ENCODE results near the gene CPLX3. TPM values are rescaled to one million over a fixed set of nuclear protein-coding genes. Genes with fewer than 3 reads are reported as not detected.

CPLX3 gene
- total RNA-seq, 1 donor from 2014 or later, result 0.32 TPM

GRCh38 chr15:74844319-74845207 is 18.1 kb downstream of the CPLX3 start:
- no peak overlapping the region for H3K4me3 Mint-ChIP-seq (ENCODE audit: unreplicated experiment)
- peaks cover 6% of the 10 kb centered on the region for H3K9me3 Mint-ChIP-seq (ENCODE audit: unreplicated experiment)
- H3K27ac Mint-ChIP-seq (ENCODE audit: unreplicated experiment), result peak overlapping the region; percentile 28
- no peak for DNase-seq
- peaks cover 7% of the 10 kb centered on the region for H3K4me1 Mint-ChIP-seq (ENCODE audit: low read depth, unreplicated experiment)
- TF ChIP-seq, protein P1, sequence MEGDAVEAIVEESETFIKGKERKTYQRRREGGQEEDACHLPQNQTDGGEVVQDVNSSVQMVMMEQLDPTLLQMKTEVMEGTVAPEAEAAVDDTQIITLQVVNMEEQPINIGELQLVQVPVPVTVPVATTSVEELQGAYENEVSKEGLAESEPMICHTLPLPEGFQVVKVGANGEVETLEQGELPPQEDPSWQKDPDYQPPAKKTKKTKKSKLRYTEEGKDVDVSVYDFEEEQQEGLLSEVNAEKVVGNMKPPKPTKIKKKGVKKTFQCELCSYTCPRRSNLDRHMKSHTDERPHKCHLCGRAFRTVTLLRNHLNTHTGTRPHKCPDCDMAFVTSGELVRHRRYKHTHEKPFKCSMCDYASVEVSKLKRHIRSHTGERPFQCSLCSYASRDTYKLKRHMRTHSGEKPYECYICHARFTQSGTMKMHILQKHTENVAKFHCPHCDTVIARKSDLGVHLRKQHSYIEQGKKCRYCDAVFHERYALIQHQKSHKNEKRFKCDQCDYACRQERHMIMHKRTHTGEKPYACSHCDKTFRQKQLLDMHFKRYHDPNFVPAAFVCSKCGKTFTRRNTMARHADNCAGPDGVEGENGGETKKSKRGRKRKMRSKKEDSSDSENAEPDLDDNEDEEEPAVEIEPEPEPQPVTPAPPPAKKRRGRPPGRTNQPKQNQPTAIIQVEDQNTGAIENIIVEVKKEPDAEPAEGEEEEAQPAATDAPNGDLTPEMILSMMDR (IDR thresholded peaks at IDR 0.05; ENCODE audit: partially characterized antibody, unreplicated experiment), result no peak
- H3K36me3 Mint-ChIP-seq (ENCODE audit: unreplicated experiment), result no peaks in the 10 kb centered on the region
- peaks cover 12% of the 10 kb centered on the region for H3K27me3 Mint-ChIP-seq (ENCODE audit: unreplicated experiment)

GRCh38 chr15:74845208-74845568 is 18.8 kb downstream of the CPLX3 start:
- peaks cover 6% of the 10 kb centered on the region for H3K9me3 Mint-ChIP-seq (ENCODE audit: unreplicated experiment)
- no peak overlapping the region for H3K4me3 Mint-ChIP-seq (ENCODE audit: unreplicated experiment)
- no peak for DNase-seq
- TF ChIP-seq, protein P1 (IDR thresholded peaks at IDR 0.05; ENCODE audit: partially characterized antibody, unreplicated experiment), result no peak
- H3K4me1 Mint-ChIP-seq (ENCODE audit: low read depth, unreplicated experiment), result peaks cover 7% of the 10 kb centered on the region
- no peak overlapping the region for H3K27ac Mint-ChIP-seq (ENCODE audit: unreplicated experiment)
- H3K27me3 Mint-ChIP-seq (ENCODE audit: unreplicated experiment), result peaks cover 12% of the 10 kb centered on the region
- H3K36me3 Mint-ChIP-seq (ENCODE audit: unreplicated experiment), result no peaks in the 10 kb centered on the region

- no peak overlapping the region for H3K27ac Mint-ChIP-seq (ENCODE audit: unreplicated experiment)
- H3K4me3 Mint-ChIP-seq (ENCODE audit: unreplicated experiment), result no peak overlapping the region
- H3K4me1 Mint-ChIP-seq (ENCODE audit: low read depth, unreplicated experiment), result peaks cover 7% of the 10 kb centered on the region
- DNase-seq, result no peak
- H3K36me3 Mint-ChIP-seq (ENCODE audit: unreplicated experiment), result no peaks in the 10 kb centered on the region
- peaks cover 6% of the 10 kb centered on the region for H3K9me3 Mint-ChIP-seq (ENCODE audit: unreplicated experiment)
- H3K27me3 Mint-ChIP-seq (ENCODE audit: unreplicated experiment), result peaks cover 12% of the 10 kb centered on the region
- TF ChIP-seq, protein P1 (IDR thresholded peaks at IDR 0.05; ENCODE audit: partially characterized antibody, unreplicated experiment), result no peak
Measured at GRCh38 chr15:74845581-74845980, 19.2 kb downstream of the CPLX3 start.

DNA sequence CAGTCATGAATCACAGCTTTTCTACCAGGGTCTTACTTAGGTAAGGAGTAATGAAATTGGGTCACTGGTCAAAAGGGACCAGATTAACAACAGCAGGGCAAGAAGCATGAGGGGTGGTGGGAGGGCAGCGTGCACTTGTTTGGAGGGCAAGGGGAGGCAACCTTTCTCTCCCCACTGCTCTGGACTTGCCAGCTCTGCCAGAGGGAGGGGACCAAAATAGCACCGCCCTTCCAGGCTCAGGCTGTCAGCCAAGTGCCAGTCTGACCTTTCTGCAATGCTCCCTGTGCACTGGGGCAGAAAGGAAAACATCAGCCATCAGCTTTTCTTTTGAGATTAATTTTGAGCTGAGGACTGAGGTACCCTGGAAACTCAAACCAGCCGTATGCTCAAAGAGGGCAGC is 21.0 kb downstream of the CPLX3 start:
- peaks cover 3% of the 10 kb centered on the region for H3K4me1 Mint-ChIP-seq (ENCODE audit: low read depth, unreplicated experiment)
- no peaks in the 10 kb centered on the region for H3K36me3 Mint-ChIP-seq (ENCODE audit: unreplicated experiment)
- TF ChIP-seq, protein P1 (IDR thresholded peaks at IDR 0.05; ENCODE audit: partially characterized antibody, unreplicated experiment), result no peak
- DNase-seq, result no peak
- peaks cover 3% of the 10 kb centered on the region for H3K9me3 Mint-ChIP-seq (ENCODE audit: unreplicated experiment)
- peaks cover 6% of the 10 kb centered on the region for H3K27me3 Mint-ChIP-seq (ENCODE audit: unreplicated experiment)
- peak overlapping the region; percentile 38 for H3K27ac Mint-ChIP-seq (ENCODE audit: unreplicated experiment)
- no peak overlapping the region for H3K4me3 Mint-ChIP-seq (ENCODE audit: unreplicated experiment)

DNA sequence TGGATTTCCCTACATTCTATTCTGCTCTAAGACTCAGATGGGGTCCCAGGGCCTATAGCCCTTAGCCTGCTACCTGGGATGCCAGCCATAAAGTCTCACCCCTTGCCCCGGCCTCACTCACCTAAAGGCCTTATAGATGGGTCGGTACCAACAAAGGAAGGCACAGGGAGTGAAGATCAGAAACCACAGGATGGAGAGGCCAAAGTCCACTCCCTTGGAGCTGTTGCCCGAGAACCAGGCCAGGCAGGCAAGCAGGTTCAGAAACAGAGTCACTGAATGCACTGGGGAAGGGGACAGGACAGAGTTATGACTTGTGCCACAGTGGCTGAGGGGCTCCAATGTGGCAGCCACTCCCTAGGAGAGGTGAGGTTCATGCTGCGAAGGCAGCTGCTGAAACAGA is 24.0 kb downstream of the CPLX3 start:
- Mint-ChIP-seq H3K9me3 (ENCODE audit: unreplicated experiment) (peaks cover 1% of the 10 kb centered on the region), H3K27me3 (ENCODE audit: unreplicated experiment) (peaks cover 8% of the 10 kb centered on the region), H3K4me3 (ENCODE audit: unreplicated experiment) (no peak overlapping the region), H3K36me3 (ENCODE audit: unreplicated experiment) (no peaks in the 10 kb centered on the region), H3K27ac (ENCODE audit: unreplicated experiment) (no peak overlapping the region), H3K4me1 (ENCODE audit: low read depth, unreplicated experiment) (peaks cover 3% of the 10 kb centered on the region)
- DNase-seq, result no peak
- TF ChIP-seq, protein P1 (IDR thresholded peaks at IDR 0.05; ENCODE audit: partially characterized antibody, unreplicated experiment), result no peak
